HG03342 (cell line): ENCODE results near the gene PPP1R10.
"Not testable (repeated sequence)": the region's sequence is repeated elsewhere in the genome, so short reads cannot be mapped to it uniquely, and the experiment has no call there.

ENCODE experiments used
- ATAC-seq: cut with Tn5 transposase; IDR thresholded peaks from one replicate; pipeline ENCODE4 v1.9.1; 2021; ENCODE audit warnings: mild to moderate bottlenecking, moderate library complexity; ENCODE audit not compliant: unreplicated experiment

Gene PPP1R10

GRCh38 chr6:30616811-30617564, at the start of gene PPP1R10:
Gene PPP1R10 (minus strand): TSS chr6:30617243. CDS start chr6:30609944, 7,299 bp downstream.
- ATAC-seq = peak; percentile 79

GRCh38 chr6:30666300-30666699, 49.3 kb upstream of the PPP1R10 start:
- not testable (repeated sequence) for ATAC-seq

- ATAC-seq = no peak
Measured at GRCh38 chr6:30664994-30665767, 48.1 kb upstream of the PPP1R10 start.

GRCh38 chr6:30657922-30658321, 40.9 kb upstream of the PPP1R10 start:
- not testable (repeated sequence) for ATAC-seq

GRCh38 chr6:30657454-30657853, 40.4 kb upstream of the PPP1R10 start:
- ATAC-seq = no peak

GRCh38 chr6:30656513-30656912, 39.5 kb upstream of the PPP1R10 start:
- no peak for ATAC-seq

GRCh38 chr6:30655743-30656094, 38.7 kb upstream of the PPP1R10 start:
- ATAC-seq = no peak

GRCh38 chr6:30654798-30655742, 38.0 kb upstream of the PPP1R10 start:
- no peak for ATAC-seq

- no peak for ATAC-seq
Measured at GRCh38 chr6:30651143-30651542, 34.1 kb upstream of the PPP1R10 start.

- ATAC-seq = peak; percentile 62
Measured at GRCh38 chr6:30647242-30648116, 30.4 kb upstream of the PPP1R10 start.

- peak; percentile 42 for ATAC-seq
Measured at GRCh38 chr6:30646450-30647241, 29.6 kb upstream of the PPP1R10 start, which contains the start of gene C6orf136. Gene C6orf136 (plus strand): TSS chr6:30647133. CDS start chr6:30647232, 99 bp downstream.

- no peak for ATAC-seq
Measured at GRCh38 chr6:30645989-30646388, 28.9 kb upstream of the PPP1R10 start.

GRCh38 chr6:30644769-30645168, 27.7 kb upstream of the PPP1R10 start:
- ATAC-seq = no peak

- no peak for ATAC-seq
Measured at GRCh38 chr6:30643656-30644055, 26.6 kb upstream of the PPP1R10 start.

- no peak for ATAC-seq
Measured at GRCh38 chr6:30641048-30641447, 24.0 kb upstream of the PPP1R10 start.

GRCh38 chr6:30640481-30640880, 23.4 kb upstream of the PPP1R10 start:
- no peak for ATAC-seq

GRCh38 chr6:30635834-30636233, 18.8 kb upstream of the PPP1R10 start:
- no peak for ATAC-seq

- ATAC-seq = peak; percentile 79
Measured at GRCh38 chr6:30626484-30627366, 9.7 kb upstream of the PPP1R10 start, which contains the start of gene ATAT1. Gene ATAT1 (plus strand): TSS chr6:30626874.
